Activated CD4-positive, alpha-beta memory T cell treated with anti-CD3 and anti-CD28 coated beads for 36 hours (primary cell): ENCODE measurements around the gene EFCAB11. TPM values are rescaled to one million over a fixed set of nuclear protein-coding genes. Genes with fewer than 3 reads are reported as not detected.

Source experiments
- CTCF ChIA-PET: fragments of 350-600 bp; sonication (Branson Sonifier 250); formaldehyde crosslinking; loops from one replicate; lab custom pipeline; 2021; ENCODE audit warnings: antibody characterized with exemption, inconsistent platforms; lab: Charles Lee
- POLR2A ChIA-PET: fragments of 350-600 bp; sonication (Branson Sonifier 250); formaldehyde crosslinking; loops from one replicate; lab custom pipeline; 2021; ENCODE audit warnings: antibody characterized with exemption; lab: Charles Lee
- DNase-seq: peaks from one replicate; pipeline ENCODE4 v3.0.0-alpha.2; 2020
- H3K27ac Mint-ChIP-seq: one replicate; pipeline ENCODE4 v1.8.0; 2021; ENCODE audit warnings: mixed read lengths
- H3K27me3 Mint-ChIP-seq: one replicate; pipeline ENCODE4 v1.8.0; 2021; ENCODE audit warnings: mixed read lengths
- H3K36me3 Mint-ChIP-seq: one replicate; pipeline ENCODE4 v1.8.0; 2021; ENCODE audit warnings: mixed read lengths
- H3K4me1 Mint-ChIP-seq: one replicate; pipeline ENCODE4 v1.8.0; 2021; ENCODE audit warnings: low read depth, mixed read lengths
- H3K4me3 Mint-ChIP-seq: one replicate; pipeline ENCODE4 v1.8.0; 2021; ENCODE audit warnings: mild to moderate bottlenecking, mixed read lengths
- H3K9me3 Mint-ChIP-seq: one replicate; pipeline ENCODE4 v1.8.0; 2021; ENCODE audit warnings: mixed read lengths
- intact Hi-C: fragments of 100-400 bp; cut with micrococcal nuclease; formaldehyde crosslinking; loops from one replicate; pipeline ENCODE4 v1.15.1; 2023
- total RNA-seq, 2 experiments: library from RNA; stranded (reverse); gene quantifications; one replicate each; pipeline ENCODE4 v1.2.3, GENCODE V29; 2021

EFCAB11 gene
- total RNA-seq, 2 experiments from 2014 or later: 10.6 to 10.8 TPM

DNA sequence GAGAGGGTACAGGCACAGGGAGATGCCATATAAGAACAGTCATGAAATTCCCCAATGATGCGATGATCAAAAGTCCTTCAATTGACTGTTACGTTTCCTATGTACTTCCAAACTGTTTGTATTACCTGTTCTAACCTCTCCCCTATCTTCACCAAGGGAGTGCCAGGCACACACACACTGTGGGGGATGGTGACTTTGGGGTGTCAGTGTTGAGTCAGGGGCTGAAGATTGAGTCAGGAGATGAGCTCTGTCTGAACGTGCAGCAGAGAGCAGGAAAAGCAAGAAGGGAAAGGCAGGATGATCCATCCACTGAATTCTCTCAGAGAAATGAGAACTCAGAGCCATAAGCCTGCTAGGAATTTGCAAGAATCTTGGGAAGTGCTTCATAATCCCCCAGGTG lies 153.4 kb downstream of the EFCAB11 start:
- no peak overlapping the region for H3K27ac Mint-ChIP-seq
- CTCF ChIA-PET: no interaction called here
- no peaks in the 10 kb centered on the region for H3K4me1 Mint-ChIP-seq

DNA sequence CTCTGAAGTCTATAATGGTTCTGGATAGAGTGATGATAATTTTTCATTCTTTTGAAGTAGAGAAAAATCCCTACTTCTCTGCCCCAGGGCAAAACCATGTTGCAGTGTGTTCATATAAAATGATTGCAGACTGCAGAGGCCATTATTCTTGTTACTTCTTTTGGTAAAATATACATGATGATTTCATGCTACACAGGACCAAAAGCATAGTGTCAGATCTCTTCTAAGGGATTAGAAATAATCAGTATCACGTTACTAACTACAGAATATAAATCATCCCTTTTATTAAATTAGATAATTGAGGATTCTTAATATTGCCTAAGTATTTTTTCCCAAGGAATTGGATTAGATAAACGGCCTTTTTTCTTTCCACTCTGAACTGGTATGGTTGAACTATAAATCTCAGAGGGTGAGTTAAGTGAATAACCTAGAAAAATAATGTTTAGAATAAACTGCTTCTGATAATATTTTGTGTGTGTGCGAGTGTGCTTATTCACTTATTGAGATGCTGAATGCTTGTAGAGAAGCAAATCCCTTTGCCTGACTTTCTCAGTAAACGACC lies 156.2 kb downstream of the EFCAB11 start:
- Mint-ChIP-seq H3K27me3 (no peaks in the 10 kb centered on the region), H3K4me1 (no peaks in the 10 kb centered on the region), H3K36me3 (no peaks in the 10 kb centered on the region), H3K27ac (no peak overlapping the region), H3K9me3 (no peaks in the 10 kb centered on the region), H3K4me3 (no peak overlapping the region)
- DNase-seq: no peak
- ChIA-PET POLR2A (no interaction called here), CTCF (no interaction called here)
- intact Hi-C loops: no loop called here

More for the DNA sequence above, 153.4 kb downstream of the EFCAB11 start:
- no peaks in the 10 kb centered on the region for H3K36me3 Mint-ChIP-seq
- H3K4me3 Mint-ChIP-seq: no peak overlapping the region
- H3K27me3 Mint-ChIP-seq: no peaks in the 10 kb centered on the region
- no peaks in the 10 kb centered on the region for H3K9me3 Mint-ChIP-seq
- intact Hi-C loops: no loop called here
- no peak for DNase-seq
- POLR2A ChIA-PET: no interaction called here

DNA sequence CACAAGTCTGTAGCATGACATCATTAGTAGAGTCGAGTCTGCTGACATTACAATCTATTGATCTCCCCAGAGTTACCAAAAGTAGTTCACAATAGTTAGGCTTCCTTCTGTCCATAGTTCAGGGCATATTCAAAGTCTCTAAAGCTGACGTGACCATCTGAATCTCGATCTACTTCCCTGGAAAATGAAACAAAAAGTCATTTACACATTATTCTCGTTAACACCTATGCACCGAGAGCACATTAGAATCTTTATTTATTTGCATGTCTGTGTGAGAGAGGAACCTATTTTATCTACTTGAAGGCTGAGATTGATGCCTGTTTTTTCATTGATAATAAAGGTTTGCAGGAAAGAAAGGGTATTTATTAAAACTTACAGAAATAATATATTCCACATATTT lies 157.4 kb downstream of the EFCAB11 start:
- DNase-seq: no peak
- Mint-ChIP-seq H3K36me3 (no peaks in the 10 kb centered on the region), H3K27me3 (no peaks in the 10 kb centered on the region), H3K4me1 (no peaks in the 10 kb centered on the region), H3K27ac (no peak overlapping the region), H3K4me3 (no peak overlapping the region), H3K9me3 (no peaks in the 10 kb centered on the region)
- POLR2A ChIA-PET: no interaction called here
- CTCF ChIA-PET: no interaction called here
- intact Hi-C loops: no loop called here

DNA sequence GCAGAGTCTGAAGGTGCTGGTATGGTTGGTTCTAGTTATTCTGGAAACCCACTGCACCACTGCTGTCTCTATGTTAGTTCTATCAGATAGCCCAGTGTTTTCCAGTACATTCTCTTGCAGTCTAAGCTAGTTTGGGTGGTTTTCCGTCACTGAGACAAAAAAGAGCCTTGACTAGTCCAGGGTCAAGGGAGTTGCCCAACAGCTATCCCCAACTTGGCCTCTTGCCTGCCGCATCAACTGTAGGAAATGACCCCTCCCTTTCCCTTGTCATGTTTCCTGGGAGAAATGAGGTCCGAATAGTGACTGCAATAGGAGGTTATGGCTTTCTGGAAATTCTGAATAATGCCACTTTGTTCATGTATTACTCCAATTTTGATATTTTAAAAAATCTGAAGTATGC lies 160.4 kb downstream of the EFCAB11 start:
- Mint-ChIP-seq H3K27ac (no peak overlapping the region), H3K27me3 (no peaks in the 10 kb centered on the region), H3K4me1 (no peaks in the 10 kb centered on the region), H3K9me3 (no peaks in the 10 kb centered on the region), H3K4me3 (no peak overlapping the region), H3K36me3 (no peaks in the 10 kb centered on the region)
- intact Hi-C loops: no loop called here
- ChIA-PET CTCF (no interaction called here), POLR2A (no interaction called here)
- DNase-seq: no peak

DNA sequence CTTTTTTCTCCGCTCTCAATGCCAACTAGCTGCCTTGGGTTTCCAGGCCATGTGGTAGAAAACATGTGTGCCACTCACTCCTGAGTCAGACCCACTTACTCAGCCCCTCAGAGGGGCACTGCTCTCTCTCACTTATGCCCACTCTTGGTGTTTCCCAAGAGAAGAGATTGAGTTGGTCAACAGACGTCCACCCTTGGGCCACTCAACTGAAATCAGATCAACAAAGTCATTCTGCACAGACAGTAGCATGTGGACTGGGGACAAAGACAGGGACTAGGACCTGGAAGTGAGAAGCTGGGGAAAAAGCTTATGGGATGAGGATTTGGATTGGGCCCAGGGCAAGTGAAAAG lies 161.2 kb downstream of the EFCAB11 start:
- no peaks in the 10 kb centered on the region for H3K36me3 Mint-ChIP-seq
- intact Hi-C loops: no loop called here
- ChIA-PET CTCF (no interaction called here), POLR2A (no interaction called here)
- H3K9me3 Mint-ChIP-seq: no peaks in the 10 kb centered on the region
- H3K4me1 Mint-ChIP-seq: no peaks in the 10 kb centered on the region
- no peak overlapping the region for H3K27ac Mint-ChIP-seq
- no peak overlapping the region for H3K4me3 Mint-ChIP-seq
- no peak for DNase-seq
- H3K27me3 Mint-ChIP-seq: no peaks in the 10 kb centered on the region

DNA sequence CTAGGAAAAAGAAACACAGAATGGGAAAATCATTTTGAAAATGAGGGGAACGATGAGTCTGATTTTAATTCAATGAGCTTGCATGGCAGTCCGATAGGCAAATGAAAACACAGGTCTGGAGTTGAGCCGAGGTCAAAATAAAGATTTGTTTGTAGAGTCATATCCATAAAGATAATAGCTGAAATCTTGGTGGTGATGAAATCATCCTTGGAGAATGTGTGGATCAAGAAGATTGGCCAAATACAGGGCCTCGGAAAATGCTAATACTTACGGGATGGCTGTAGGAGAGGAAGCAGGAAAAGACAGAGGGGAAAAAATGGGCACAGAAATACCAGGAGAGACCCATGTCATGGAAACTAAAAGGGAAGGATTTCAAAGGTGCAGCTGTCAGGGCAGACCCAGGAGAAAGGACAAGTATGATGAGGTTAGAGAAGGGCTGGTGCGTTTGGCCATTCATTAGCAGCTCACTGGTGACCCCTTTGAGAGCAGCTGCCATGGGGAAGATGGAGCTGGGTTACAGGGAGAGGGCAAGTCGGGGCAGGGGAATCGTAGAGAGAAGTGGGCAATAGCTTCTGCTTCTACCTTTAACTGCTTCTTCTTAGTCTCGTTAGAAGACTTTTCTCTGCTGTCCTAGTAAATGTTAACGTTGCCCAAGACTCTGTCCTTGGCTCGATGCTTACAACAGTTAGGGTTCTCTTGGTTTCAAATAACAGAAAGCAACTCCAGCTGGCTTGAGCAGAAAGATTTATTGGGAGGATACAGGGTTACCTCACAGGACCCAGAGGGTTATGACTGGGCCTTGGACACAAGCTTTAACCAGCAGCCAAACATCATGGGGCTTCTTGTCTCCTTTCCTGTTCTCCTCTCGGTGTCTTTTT lies 161.8 kb downstream of the EFCAB11 start:
- no peak overlapping the region for H3K4me3 Mint-ChIP-seq
- H3K36me3 Mint-ChIP-seq: no peaks in the 10 kb centered on the region
- ChIA-PET CTCF (no interaction called here), POLR2A (no interaction called here)
- no peaks in the 10 kb centered on the region for H3K4me1 Mint-ChIP-seq
- H3K27me3 Mint-ChIP-seq: no peaks in the 10 kb centered on the region
- DNase-seq: no peak
- intact Hi-C loops: no loop called here
- H3K9me3 Mint-ChIP-seq: no peaks in the 10 kb centered on the region
- no peak overlapping the region for H3K27ac Mint-ChIP-seq

DNA sequence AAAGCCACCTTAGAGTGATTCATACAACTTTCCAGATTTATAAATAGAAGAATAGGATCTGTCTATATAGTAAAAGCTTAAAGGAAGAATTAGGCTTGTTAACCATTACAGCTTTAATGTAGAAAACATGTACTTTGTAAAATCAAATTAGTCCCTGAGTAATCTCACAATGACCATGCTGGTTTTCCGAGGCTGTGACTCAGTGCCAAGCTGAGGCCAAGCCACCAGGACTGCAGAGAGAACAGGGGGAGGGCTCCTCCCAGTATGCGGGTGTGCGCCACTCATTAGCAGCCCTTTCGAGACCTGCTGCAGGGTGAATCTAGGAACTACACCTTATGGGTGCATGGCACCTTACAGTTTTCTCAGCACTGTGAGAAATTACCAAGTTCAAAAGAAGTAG lies 167.0 kb downstream of the EFCAB11 start:
- H3K4me3 Mint-ChIP-seq: no peak overlapping the region
- no peaks in the 10 kb centered on the region for H3K4me1 Mint-ChIP-seq
- H3K9me3 Mint-ChIP-seq: no peaks in the 10 kb centered on the region
- intact Hi-C loops: no loop called here
- H3K27ac Mint-ChIP-seq: no peak overlapping the region
- no peak for DNase-seq
- ChIA-PET POLR2A (no interaction called here), CTCF (no interaction called here)
- H3K36me3 Mint-ChIP-seq: no peaks in the 10 kb centered on the region
- H3K27me3 Mint-ChIP-seq: no peaks in the 10 kb centered on the region

DNA sequence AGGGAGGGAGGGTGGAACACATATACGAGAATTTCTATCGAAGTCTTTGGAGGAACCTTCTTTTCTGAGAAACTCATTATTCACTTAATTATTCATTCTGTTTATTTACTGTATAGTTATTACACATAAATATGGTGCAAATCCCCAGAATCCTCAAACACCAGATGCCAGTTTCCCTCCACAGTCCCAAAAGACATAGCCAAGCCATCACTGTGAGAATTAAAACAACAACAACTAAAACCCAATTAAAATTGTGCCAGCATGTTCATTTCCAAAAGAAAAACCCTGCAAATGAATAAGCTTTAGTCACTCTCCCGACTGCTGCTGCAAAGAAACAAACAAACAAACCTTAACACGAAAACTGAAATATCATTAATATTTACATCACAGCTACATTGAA lies 173.5 kb downstream of the EFCAB11 start:
- intact Hi-C loops: no loop called here
- ChIA-PET CTCF (no interaction called here), POLR2A (no interaction called here)
- Mint-ChIP-seq H3K36me3 (no peaks in the 10 kb centered on the region), H3K27me3 (no peaks in the 10 kb centered on the region), H3K4me3 (no peak overlapping the region), H3K9me3 (no peaks in the 10 kb centered on the region), H3K27ac (no peak overlapping the region), H3K4me1 (no peaks in the 10 kb centered on the region)
- DNase-seq: no peak

DNA sequence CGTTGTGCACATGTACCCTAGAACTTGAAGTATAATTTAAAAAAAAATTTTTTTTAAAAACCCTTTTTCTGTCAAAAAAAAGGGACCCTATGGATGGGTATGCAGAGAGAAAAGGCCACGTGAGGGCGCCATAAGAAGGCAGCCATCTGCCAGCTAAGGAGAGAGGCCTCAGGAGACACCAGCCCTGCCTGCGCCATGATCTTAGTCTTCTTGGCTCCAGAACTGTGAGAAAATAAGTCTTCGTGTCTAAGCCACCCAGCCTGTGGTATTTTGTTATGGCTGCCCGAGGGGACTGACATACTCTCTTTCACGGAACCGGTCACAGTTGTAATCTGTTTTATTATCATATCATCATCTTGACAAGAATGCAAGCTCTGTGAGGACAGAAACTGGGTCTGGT lies 174.8 kb downstream of the EFCAB11 start:
- DNase-seq: no peak
- Mint-ChIP-seq H3K27ac (no peak overlapping the region), H3K27me3 (no peaks in the 10 kb centered on the region), H3K4me3 (no peak overlapping the region), H3K9me3 (no peaks in the 10 kb centered on the region), H3K4me1 (no peaks in the 10 kb centered on the region), H3K36me3 (no peaks in the 10 kb centered on the region)
- intact Hi-C loops: no loop called here
- CTCF ChIA-PET: interaction anchor here (0.6 kb wide), 1 partner anchor 720 kb away, joined by 3 read pairs; no protein-coding TSS in a partner anchor
- POLR2A ChIA-PET: no interaction called here

DNA sequence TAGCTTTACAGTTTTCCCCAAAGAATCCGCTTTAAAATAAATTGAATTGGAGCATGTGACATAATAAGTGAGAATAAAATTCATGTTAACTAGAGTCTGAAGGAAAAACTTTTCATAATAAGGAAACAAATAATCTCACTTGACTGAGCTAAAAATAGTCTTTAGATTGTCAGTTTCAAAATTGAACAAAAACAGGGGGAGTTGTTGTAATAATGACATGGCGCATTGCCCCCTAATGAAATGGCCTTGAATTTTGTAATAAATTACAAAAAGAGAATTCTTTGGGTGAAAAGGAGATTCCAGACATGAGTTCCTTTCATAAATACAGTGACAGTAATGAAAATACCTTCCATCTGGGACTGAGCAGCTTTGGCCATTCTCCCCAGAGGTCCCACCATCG lies 178.6 kb downstream of the EFCAB11 start:
- Mint-ChIP-seq H3K4me1 (peaks cover 15% of the 10 kb centered on the region), H3K27me3 (peaks cover 7% of the 10 kb centered on the region), H3K36me3 (no peaks in the 10 kb centered on the region), H3K4me3 (no peak overlapping the region), H3K27ac (no peak overlapping the region), H3K9me3 (no peaks in the 10 kb centered on the region)
- no peak for DNase-seq
- intact Hi-C loops: no loop called here
- POLR2A ChIA-PET: no interaction called here
- CTCF ChIA-PET: no interaction called here

DNA sequence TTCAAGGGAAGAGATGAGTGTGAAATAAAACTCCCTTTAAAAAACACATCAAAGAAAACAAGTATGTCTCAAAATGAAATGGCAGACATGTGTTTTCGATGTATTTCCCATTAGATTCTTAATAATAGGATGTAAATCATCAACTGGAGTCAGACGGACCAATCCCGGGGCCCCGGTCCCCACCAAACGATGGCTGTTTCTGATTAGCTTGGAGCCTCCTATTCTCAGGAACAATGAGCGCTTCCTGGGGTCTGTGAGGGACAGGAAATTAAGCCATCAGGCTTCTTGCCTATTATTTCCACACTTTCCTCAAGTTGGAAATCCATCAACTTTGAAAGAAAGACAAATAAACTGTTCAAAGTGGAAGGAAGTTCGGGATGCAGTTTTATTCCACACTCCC lies 179.4 kb downstream of the EFCAB11 start:
- no peaks in the 10 kb centered on the region for H3K9me3 Mint-ChIP-seq
- CTCF ChIA-PET: no interaction called here
- DNase-seq: no peak
- no peak overlapping the region for H3K27ac Mint-ChIP-seq
- POLR2A ChIA-PET: no interaction called here
- H3K4me3 Mint-ChIP-seq: no peak overlapping the region
- peaks cover 7% of the 10 kb centered on the region for H3K27me3 Mint-ChIP-seq
- intact Hi-C loops: no loop called here
- peaks cover 15% of the 10 kb centered on the region for H3K4me1 Mint-ChIP-seq
- H3K36me3 Mint-ChIP-seq: no peaks in the 10 kb centered on the region

DNA sequence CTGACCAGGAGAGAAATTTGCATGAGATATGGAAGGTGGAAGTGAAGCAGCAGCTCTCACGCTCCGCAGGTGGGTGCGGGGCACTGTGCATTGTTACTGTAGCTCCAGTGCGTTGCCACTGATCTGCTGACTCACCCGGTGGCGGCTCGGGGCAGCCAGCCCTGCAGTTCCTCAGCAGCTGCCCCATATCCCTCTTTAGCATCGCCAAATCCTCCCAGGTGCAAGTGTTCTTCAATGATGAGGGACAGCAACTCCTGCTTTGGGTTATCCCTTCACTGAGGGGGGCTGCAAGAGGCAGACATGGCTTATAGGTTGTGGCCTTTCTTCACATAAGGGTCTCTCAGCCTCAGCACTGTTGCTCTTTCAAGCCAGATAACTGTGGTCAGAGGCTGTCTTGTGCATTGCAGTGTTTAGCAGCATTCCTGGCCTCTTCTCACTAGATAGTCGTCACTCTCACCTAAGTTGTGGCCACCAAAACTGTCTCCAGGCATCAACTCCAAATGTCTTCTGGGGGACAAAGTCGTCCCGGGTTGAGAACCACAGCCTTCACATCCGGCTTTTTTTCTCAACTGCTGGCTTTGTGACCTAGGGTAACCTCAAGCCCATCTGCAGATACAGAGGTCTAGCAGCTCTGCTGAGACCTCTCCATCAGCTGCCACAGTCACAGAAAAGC lies 180.8 kb downstream of the EFCAB11 start:
- intact Hi-C loops: loop anchor here (5.0 kb wide), 1 partner anchor 144 kb away; no protein-coding TSS in a partner anchor
- H3K27me3 Mint-ChIP-seq: peaks cover 7% of the 10 kb centered on the region
- peak overlapping the region; percentile 29 for H3K4me3 Mint-ChIP-seq
- DNase-seq: peak; percentile 76
- no peaks in the 10 kb centered on the region for H3K36me3 Mint-ChIP-seq
- POLR2A ChIA-PET: no interaction called here
- H3K4me1 Mint-ChIP-seq: peaks cover 15% of the 10 kb centered on the region
- H3K9me3 Mint-ChIP-seq: no peaks in the 10 kb centered on the region
- peak overlapping the region; percentile 38 for H3K27ac Mint-ChIP-seq
- CTCF ChIA-PET: interaction anchor here (0.9 to 1.4 kb wide), 2 partner anchors 733 to 745 kb away, joined by 3 read pairs; no protein-coding TSS in a partner anchor
